ENCODE measurements around the gene LRRC74A. TPM values are rescaled to one million over a fixed set of nuclear protein-coding genes. Genes with fewer than 3 reads are reported as not detected.

LRRC74A gene
- total and polyA plus RNA-seq, 9 of the 15 experiments (the other 6 are each of a cell fraction or from before 2014, with no cell fraction given) = not detected

GRCh38 chr14:76836029-76836630, 9.9 kb downstream of the LRRC74A start:
- H3K9me3 ChIP-seq (replicated peaks; ENCODE audit: control insufficient read depth, insufficient read depth, low read depth, low read length) = no peaks in the 10 kb centered on the region
- no peaks in the 10 kb centered on the region for H3K9me1 ChIP-seq (ENCODE audit: control insufficient read depth, insufficient read depth, low read length)
- BruUV-seq (replicated peaks) = no TSS peak
- H3K9ac ChIP-seq (ENCODE audit: insufficient read depth in 1 of 2, low read depth in 2 of 2, low read length in 2 of 2) = no peak overlapping the region
- H3K79me2 ChIP-seq (ENCODE audit: control insufficient read depth, insufficient read depth, low read length) = no peaks in the 10 kb centered on the region
- 4% methylated on average over 7 of the region's 13 CpGs for WGBS (ENCODE audit: insufficient coverage, low coverage, missing lambda C conversion rate)
- ATAC-seq (no peak; the same call in 2 of the 3 replicates), DNase-seq (ENCODE audit: extremely low read depth in 1 of 4, low spot score in 3 of 4) (no peak), FAIRE-seq (no peak)
- H3K27me3 ChIP-seq (ENCODE audit: control insufficient read depth in 2 of 2, insufficient read depth in 2 of 2, low read length in 2 of 2) = peaks cover 2 to 18% of the 10 kb centered on the region in 2 experiments; a peak in 3 of 5 replicates
- no peaks in the 10 kb centered on the region for H3K36me3 ChIP-seq (ENCODE audit: control insufficient read depth, insufficient read depth, low read length)
- intact Hi-C loops (cut with micrococcal nuclease) = no loop called here
- no peak overlapping the region for H3K4me3 ChIP-seq
- ChIA-PET POLR2A (no interaction called here), CTCF (ENCODE audit: low intra/inter-chr PET ratio) (no interaction called here)
- H3K27ac ChIP-seq (ENCODE audit: extremely low read depth, low read depth, low read length) = no peak overlapping the region
- no peak overlapping the region for H3K4me2 ChIP-seq (ENCODE audit: insufficient read depth, low read length)
- H2AFZ ChIP-seq (ENCODE audit: low read depth, low read length) = no peak overlapping the region
- TF ChIP-seq ZBTB43 (CRISPR knock-in tag; IDR thresholded peaks at IDR 0.05) (no peak), ZNF347 (CRISPR knock-in tag; IDR thresholded peaks at IDR 0.05; ENCODE audit: low read depth) (no peak), ETV5 (CRISPR knock-in tag; IDR thresholded peaks at IDR 0.05; ENCODE audit: low read depth) (no peak), NCOR1 (IDR thresholded peaks at IDR 0.05) (no peak)
- TF ChIP-seq, protein P1, sequence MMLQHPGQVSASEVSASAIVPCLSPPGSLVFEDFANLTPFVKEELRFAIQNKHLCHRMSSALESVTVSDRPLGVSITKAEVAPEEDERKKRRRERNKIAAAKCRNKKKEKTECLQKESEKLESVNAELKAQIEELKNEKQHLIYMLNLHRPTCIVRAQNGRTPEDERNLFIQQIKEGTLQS (IDR thresholded peaks at IDR 0.05) = peak; percentile 18; the same call in 1 of the 2 replicates
- TF ChIP-seq, protein P1 (CRISPR knock-in tag; conservative IDR thresholded peaks at IDR 0.05) = no peak
- in situ Hi-C loops (cut with MboI) = no loop called here
- H4K20me1 ChIP-seq (replicated peaks; ENCODE audit: control insufficient read depth, insufficient read depth, low read length) = no peaks in the 10 kb centered on the region
- H3K4me1 ChIP-seq (replicated peaks in 1 of 2; ENCODE audit: control insufficient read depth in 2 of 2, insufficient read depth in 2 of 2, low read length in 2 of 2) = no peaks in the 10 kb centered on the region

Measured in K562 (cell line).